ENCODE results near the gene ELOVL5.

Gene ELOVL5

DNA sequence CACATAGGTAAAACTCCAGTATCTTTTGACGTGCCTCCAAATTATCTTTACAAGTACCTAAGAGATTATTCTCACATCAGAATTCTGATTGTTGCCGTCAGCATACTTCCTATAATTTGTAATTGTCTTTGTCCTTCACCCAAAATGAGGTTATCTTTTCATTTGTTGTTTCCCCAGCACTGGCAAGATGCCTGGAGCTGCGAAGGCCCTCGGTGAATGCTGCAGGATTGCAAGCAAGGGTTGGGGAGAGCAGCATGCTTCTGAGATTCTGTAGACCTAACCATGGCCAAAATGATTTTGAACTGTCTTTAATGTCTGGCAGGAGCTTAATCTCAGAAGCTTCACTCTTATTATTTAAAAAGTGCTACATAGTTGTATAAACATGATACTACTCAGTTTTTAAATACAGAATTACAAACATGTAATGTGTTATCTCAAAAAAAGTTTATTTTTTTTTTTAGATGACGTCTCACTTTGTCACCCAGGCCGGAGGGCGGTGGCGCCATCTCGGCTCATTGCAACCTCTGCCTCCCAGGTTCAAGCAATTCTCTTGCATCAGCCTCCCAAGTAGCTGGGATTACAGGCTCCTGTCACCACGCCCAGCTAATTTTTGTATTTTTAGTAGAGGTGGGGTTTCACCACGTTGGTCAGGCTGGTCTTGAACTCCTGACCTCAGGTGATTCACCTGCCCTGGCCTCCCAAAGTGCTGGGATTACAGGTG lies 88.7 kb downstream of the ELOVL5 start:
- no peak overlapping the region for H3K4me3 ChIP-seq (ENCODE audit: low read length, poor library complexity, severe bottlenecking)
- H3K36me3 ChIP-seq (ENCODE audit: insufficient read depth, low read length): peaks cover 60% of the 10 kb centered on the region
- H4K20me1 ChIP-seq (ENCODE audit: insufficient read depth, low read length, poor library complexity, severe bottlenecking): no peaks in the 10 kb centered on the region
- H3K9me2 ChIP-seq (replicated peaks; ENCODE audit: low read depth, low read length): no peaks in the 10 kb centered on the region
- no peaks in the 10 kb centered on the region for H3K27me3 ChIP-seq (ENCODE audit: insufficient read depth, low read length, poor library complexity, severe bottlenecking)
- no peak overlapping the region for H3K9ac ChIP-seq (ENCODE audit: low read depth, low read length, poor library complexity, severe bottlenecking)
- no peaks in the 10 kb centered on the region for H3K9me3 ChIP-seq (ENCODE audit: insufficient read depth, low read depth, low read length)
- H3K4me1 ChIP-seq (ENCODE audit: insufficient read depth, low read length, poor library complexity, severe bottlenecking): no peaks in the 10 kb centered on the region
- no peak for TF ChIP-seq EZH2phosphoT487 (IDR thresholded peaks at IDR 0.05; ENCODE audit: borderline replicate concordance)
- TF ChIP-seq, protein P1, sequence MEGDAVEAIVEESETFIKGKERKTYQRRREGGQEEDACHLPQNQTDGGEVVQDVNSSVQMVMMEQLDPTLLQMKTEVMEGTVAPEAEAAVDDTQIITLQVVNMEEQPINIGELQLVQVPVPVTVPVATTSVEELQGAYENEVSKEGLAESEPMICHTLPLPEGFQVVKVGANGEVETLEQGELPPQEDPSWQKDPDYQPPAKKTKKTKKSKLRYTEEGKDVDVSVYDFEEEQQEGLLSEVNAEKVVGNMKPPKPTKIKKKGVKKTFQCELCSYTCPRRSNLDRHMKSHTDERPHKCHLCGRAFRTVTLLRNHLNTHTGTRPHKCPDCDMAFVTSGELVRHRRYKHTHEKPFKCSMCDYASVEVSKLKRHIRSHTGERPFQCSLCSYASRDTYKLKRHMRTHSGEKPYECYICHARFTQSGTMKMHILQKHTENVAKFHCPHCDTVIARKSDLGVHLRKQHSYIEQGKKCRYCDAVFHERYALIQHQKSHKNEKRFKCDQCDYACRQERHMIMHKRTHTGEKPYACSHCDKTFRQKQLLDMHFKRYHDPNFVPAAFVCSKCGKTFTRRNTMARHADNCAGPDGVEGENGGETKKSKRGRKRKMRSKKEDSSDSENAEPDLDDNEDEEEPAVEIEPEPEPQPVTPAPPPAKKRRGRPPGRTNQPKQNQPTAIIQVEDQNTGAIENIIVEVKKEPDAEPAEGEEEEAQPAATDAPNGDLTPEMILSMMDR (conservative IDR thresholded peaks at IDR 0.05; ENCODE audit: low read length): no peak
- H3K4me2 ChIP-seq (ENCODE audit: low read depth, low read length, poor library complexity, severe bottlenecking): no peak overlapping the region
- 0 out of 2 replicates have a peak, but pooled peaks cover 2% of the 10 kb centered on the region for H3F3A ChIP-seq (ENCODE audit: low read depth)
- no peaks in the 10 kb centered on the region for H3K79me2 ChIP-seq (ENCODE audit: insufficient read depth, low read length)
- no peak overlapping the region for H2AFZ ChIP-seq (ENCODE audit: low read length)

- peaks cover 48% of the 10 kb centered on the region for H3K36me3 ChIP-seq (ENCODE audit: insufficient read depth, low read length)
- H3K9me3 ChIP-seq (ENCODE audit: insufficient read depth, low read depth, low read length): no peaks in the 10 kb centered on the region
- H3K27me3 ChIP-seq (ENCODE audit: insufficient read depth, low read length, poor library complexity, severe bottlenecking): no peaks in the 10 kb centered on the region
- no peak for TF ChIP-seq EZH2phosphoT487 (IDR thresholded peaks at IDR 0.05; ENCODE audit: borderline replicate concordance)
- TF ChIP-seq, protein P1 (conservative IDR thresholded peaks at IDR 0.05; ENCODE audit: low read length): no peak
- H3F3A ChIP-seq (ENCODE audit: low read depth): 0 out of 2 replicates have a peak, but pooled peaks cover 2% of the 10 kb centered on the region
- H3K4me1 ChIP-seq (ENCODE audit: insufficient read depth, low read length, poor library complexity, severe bottlenecking): no peaks in the 10 kb centered on the region
- H2AFZ ChIP-seq (ENCODE audit: low read length): no peak overlapping the region
- no peak overlapping the region for H3K4me3 ChIP-seq (ENCODE audit: low read length, poor library complexity, severe bottlenecking)
- H3K9me2 ChIP-seq (replicated peaks; ENCODE audit: low read depth, low read length): no peaks in the 10 kb centered on the region
- H4K20me1 ChIP-seq (ENCODE audit: insufficient read depth, low read length, poor library complexity, severe bottlenecking): no peaks in the 10 kb centered on the region
- no peak overlapping the region for H3K4me2 ChIP-seq (ENCODE audit: low read depth, low read length, poor library complexity, severe bottlenecking)
- H3K9ac ChIP-seq (ENCODE audit: low read depth, low read length, poor library complexity, severe bottlenecking): no peak overlapping the region
- no peaks in the 10 kb centered on the region for H3K79me2 ChIP-seq (ENCODE audit: insufficient read depth, low read length)
These were observed 90.0 kb downstream of the ELOVL5 start for GRCh38 chr6:53258774-53259155.

GRCh38 chr6:53258076-53258773 lies 90.5 kb downstream of the ELOVL5 start:
- no peak for TF ChIP-seq EZH2phosphoT487 (IDR thresholded peaks at IDR 0.05; ENCODE audit: borderline replicate concordance)
- TF ChIP-seq, protein P1 (conservative IDR thresholded peaks at IDR 0.05; ENCODE audit: low read length): no peak
- H3F3A ChIP-seq (ENCODE audit: low read depth): 0 out of 2 replicates have a peak, but pooled peaks cover 2% of the 10 kb centered on the region
- H3K4me2 ChIP-seq (ENCODE audit: low read depth, low read length, poor library complexity, severe bottlenecking): no peak overlapping the region
- no peaks in the 10 kb centered on the region for H3K79me2 ChIP-seq (ENCODE audit: insufficient read depth, low read length)
- no peaks in the 10 kb centered on the region for H3K27me3 ChIP-seq (ENCODE audit: insufficient read depth, low read length, poor library complexity, severe bottlenecking)
- no peak overlapping the region for H3K4me3 ChIP-seq (ENCODE audit: low read length, poor library complexity, severe bottlenecking)
- no peak overlapping the region for H3K9ac ChIP-seq (ENCODE audit: low read depth, low read length, poor library complexity, severe bottlenecking)
- no peaks in the 10 kb centered on the region for H4K20me1 ChIP-seq (ENCODE audit: insufficient read depth, low read length, poor library complexity, severe bottlenecking)
- no peaks in the 10 kb centered on the region for H3K9me2 ChIP-seq (replicated peaks; ENCODE audit: low read depth, low read length)
- peaks cover 43% of the 10 kb centered on the region for H3K36me3 ChIP-seq (ENCODE audit: insufficient read depth, low read length)
- no peaks in the 10 kb centered on the region for H3K9me3 ChIP-seq (ENCODE audit: insufficient read depth, low read depth, low read length)
- no peak overlapping the region for H2AFZ ChIP-seq (ENCODE audit: low read length)
- no peaks in the 10 kb centered on the region for H3K4me1 ChIP-seq (ENCODE audit: insufficient read depth, low read length, poor library complexity, severe bottlenecking)

Data from Loucy (cell line).